Measurements from ENCODE around the gene NIPSNAP2.
"Not testable (repeated sequence)": the region's sequence is repeated elsewhere in the genome, so short reads cannot be mapped to it uniquely, and the experiment has no call there.

Gene NIPSNAP2

DNA sequence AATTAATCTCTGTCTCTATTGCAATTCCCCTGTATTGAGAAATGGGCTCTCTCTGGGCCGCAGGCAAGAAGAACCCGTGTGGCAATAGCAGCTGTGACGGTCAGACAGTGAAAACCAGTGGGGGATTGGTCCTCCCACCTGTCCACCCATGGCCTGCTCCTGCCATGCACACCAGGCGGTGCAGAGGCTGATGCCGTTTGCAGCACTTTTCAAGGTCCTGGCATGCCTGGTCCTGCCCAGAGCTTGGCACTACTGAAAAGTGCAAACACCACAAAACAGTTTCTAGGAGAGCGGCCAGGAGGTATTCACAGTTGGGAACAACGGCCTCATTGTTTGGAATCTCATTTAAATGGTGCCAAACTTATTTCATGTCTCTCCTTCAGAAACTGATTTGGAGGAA lies 45.3 kb downstream of the NIPSNAP2 start:
- Mint-ChIP-seq H3K4me1 (ENCODE audit: low read depth) (no peaks in the 10 kb centered on the region), H3K27me3 (ENCODE audit: low read depth) (no peaks in the 10 kb centered on the region), H3K4me3 (no peak overlapping the region), H3K36me3 (ENCODE audit: low read depth) (no peaks in the 10 kb centered on the region), H3K9me3 (no peaks in the 10 kb centered on the region), H3K27ac (no peak overlapping the region)

DNA sequence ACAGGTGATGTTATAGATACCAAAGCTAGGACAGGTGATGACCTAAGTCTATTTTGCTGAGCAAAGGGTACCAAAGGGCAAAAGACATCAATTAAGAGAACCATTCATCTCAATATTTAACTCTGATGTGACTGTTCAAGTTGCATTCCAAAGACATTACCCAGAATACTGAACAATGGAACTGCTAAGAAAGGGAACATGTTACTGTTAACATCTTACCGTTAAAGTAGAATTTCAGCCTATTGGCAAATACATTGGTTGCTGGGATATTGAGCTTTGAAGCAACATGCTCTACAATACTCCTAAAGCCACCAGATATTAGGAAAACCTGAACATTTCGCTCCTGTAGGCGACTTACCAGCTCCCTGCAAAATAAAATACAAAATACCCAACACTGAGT lies 52.6 kb downstream of the NIPSNAP2 start:
- not testable (repeated sequence) for H3K9me3 Mint-ChIP-seq; H3K27ac Mint-ChIP-seq; H3K4me1 Mint-ChIP-seq (ENCODE audit: low read depth); H3K36me3 Mint-ChIP-seq (ENCODE audit: low read depth); H3K27me3 Mint-ChIP-seq (ENCODE audit: low read depth); H3K4me3 Mint-ChIP-seq

DNA sequence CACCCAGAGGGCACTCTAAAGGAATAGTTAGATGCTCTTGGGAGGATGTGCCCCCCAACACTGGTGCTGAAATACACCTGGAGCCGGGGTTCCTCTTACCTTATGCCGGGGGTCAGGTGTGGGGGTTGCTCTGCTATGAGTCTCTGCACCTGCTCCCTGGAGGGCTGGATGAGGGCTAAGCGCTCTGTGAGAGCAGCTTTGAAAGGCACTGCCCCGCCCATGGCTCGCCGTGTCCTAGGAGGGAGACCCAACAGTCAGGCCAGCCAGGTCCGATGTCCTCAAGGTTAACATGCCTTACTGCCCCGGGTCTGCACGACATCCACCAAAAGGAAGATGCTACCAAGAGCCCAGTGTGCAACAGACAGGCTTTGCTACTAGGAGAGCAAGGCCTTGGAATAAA lies 55.1 kb downstream of the NIPSNAP2 start:
- Mint-ChIP-seq H3K4me1 (ENCODE audit: low read depth) (no peaks in the 10 kb centered on the region), H3K4me3 (no peak overlapping the region), H3K36me3 (ENCODE audit: low read depth) (peaks cover 3% of the 10 kb centered on the region), H3K27me3 (ENCODE audit: low read depth) (no peaks in the 10 kb centered on the region), H3K27ac (no peak overlapping the region), H3K9me3 (no peaks in the 10 kb centered on the region)

DNA sequence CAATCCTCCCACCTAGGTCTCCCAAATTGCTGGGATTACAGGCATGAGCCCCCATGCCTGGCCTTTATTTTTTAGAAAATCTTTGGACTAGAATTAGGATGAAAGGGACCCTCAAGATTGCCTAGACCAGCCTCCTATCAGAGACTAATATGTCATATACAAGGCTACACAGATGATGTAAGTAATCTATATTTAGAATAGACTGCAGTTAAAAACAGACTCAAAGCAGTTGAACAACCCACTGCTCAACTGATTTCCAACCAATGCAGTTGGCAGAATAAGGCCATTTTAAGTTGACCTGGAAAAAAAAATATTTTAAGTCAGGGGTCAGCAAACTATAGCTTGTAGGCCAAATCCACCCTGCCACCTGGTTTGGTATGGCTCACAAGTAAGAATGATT lies 59.1 kb downstream of the NIPSNAP2 start:
- peaks cover 2% of the 10 kb centered on the region for H3K36me3 Mint-ChIP-seq (ENCODE audit: low read depth)
- H3K27ac Mint-ChIP-seq, result no peak overlapping the region

DNA sequence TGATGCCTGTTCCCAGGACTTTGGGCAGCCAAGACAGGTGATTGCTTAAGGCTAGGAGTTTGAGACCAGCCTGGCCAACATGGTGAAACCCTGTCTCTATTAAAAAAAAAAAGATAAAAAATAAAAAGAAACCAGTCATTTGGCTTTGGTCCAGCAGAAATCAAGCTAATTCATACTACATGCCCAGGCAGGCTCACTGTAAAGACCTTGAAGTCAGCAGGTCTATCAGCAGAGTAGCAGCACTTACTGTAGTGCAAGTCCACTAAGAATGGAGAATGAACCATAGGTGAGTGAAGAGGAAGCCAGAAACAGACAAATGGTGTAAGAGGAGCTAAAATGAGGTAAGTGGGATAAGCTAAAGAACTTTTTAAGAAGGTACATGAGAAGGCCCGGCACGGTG lies 62.2 kb downstream of the NIPSNAP2 start:
- Mint-ChIP-seq H3K36me3 (ENCODE audit: low read depth) (peaks cover 1% of the 10 kb centered on the region), H3K4me1 (ENCODE audit: low read depth) (no peaks in the 10 kb centered on the region), H3K27me3 (ENCODE audit: low read depth) (no peaks in the 10 kb centered on the region), H3K9me3 (no peaks in the 10 kb centered on the region), H3K4me3 (no peak overlapping the region), H3K27ac (no peak overlapping the region)

More for the DNA sequence above, 59.1 kb downstream of the NIPSNAP2 start:
- Mint-ChIP-seq H3K9me3 (no peaks in the 10 kb centered on the region), H3K4me3 (no peak overlapping the region), H3K27me3 (ENCODE audit: low read depth) (no peaks in the 10 kb centered on the region), H3K4me1 (ENCODE audit: low read depth) (no peaks in the 10 kb centered on the region)

DNA sequence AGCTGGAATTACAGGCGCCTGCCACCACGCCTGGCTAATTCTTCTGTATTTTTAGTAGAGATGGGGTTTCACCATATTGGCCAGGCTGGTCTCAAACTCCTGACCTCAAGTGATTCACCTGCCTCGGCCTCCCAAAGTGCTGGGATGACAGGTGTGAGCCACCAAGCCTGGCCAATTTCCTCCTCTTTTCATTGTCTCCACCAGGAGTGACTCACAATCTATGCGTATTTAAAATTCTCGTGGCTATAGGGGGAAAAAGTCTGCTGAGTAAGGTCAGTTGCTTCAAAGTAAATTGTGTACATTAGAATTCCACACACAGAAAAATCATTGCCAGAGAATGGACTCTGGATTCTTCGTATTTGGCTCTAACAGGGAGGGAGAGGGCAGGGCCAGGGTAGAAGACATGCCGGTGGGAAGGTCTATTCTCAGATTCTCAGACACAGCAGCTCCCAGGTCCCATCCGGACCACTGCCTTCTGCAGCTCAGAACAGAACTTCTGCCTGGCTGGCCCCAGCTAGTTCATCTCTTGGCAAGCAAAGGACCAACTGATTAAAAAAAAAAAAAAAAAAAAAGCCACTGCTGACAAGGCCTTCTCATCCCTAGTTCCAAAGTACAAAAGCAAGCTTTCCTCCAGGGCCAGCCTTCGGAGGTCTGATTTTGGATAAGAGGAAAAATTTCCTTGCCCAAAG lies 64.7 kb downstream of the NIPSNAP2 start:
- H3K36me3 Mint-ChIP-seq (ENCODE audit: low read depth), result peaks cover 1% of the 10 kb centered on the region
- no peaks in the 10 kb centered on the region for H3K9me3 Mint-ChIP-seq
- no peak overlapping the region for H3K4me3 Mint-ChIP-seq
- peaks cover 9% of the 10 kb centered on the region for H3K4me1 Mint-ChIP-seq (ENCODE audit: low read depth)
- no peak overlapping the region for H3K27ac Mint-ChIP-seq
- no peaks in the 10 kb centered on the region for H3K27me3 Mint-ChIP-seq (ENCODE audit: low read depth)

DNA sequence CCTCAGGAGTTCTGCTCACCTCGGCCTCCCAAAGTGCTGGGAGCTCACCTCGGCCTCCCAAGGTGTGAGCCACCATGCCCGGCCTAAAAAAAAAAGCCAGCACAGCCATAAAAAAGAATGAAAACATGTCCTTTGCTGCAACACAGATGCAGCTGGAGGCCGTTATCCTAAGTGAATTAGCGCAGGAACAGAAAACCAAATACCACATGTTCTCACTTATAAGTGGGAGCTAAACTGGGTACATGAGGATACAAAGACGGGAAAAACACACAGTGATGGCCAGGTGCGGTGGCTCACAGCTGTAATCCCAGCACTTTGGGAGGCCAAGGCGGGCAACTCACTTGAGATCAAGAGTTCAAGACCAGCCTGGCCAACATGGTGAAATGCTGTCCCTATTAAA lies 66.0 kb downstream of the NIPSNAP2 start:
- no peak overlapping the region for H3K27ac Mint-ChIP-seq

DNA sequence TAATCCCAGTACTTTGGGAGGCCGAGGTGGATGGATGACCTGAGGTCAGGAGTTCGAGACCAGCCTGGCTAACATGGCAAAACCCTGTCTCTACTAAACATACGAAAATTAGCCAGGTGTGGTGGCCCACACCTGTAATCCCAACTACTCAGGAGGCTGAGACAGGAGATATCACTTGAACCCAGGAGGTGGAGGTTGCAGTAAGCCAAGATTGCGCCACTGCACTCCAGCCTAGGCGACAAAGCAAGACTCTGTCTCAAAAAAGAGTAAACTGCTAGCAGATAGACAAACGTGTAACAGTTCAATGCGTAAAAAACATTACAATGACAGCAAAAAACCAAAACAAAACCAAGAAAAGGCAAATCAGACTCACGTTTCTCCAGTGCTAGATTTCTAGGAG lies 67.2 kb downstream of the NIPSNAP2 start:
- not testable (repeated sequence) for H3K9me3 Mint-ChIP-seq; H3K4me1 Mint-ChIP-seq (ENCODE audit: low read depth)
- peak overlapping the region; percentile 25 for H3K4me3 Mint-ChIP-seq

More for the DNA sequence above, 66.0 kb downstream of the NIPSNAP2 start:
- Mint-ChIP-seq H3K27me3 (ENCODE audit: low read depth) (no peaks in the 10 kb centered on the region), H3K4me3 (no peak overlapping the region), H3K4me1 (ENCODE audit: low read depth) (peaks cover 9% of the 10 kb centered on the region), H3K9me3 (no peaks in the 10 kb centered on the region), H3K36me3 (ENCODE audit: low read depth) (peaks cover 1% of the 10 kb centered on the region)

DNA sequence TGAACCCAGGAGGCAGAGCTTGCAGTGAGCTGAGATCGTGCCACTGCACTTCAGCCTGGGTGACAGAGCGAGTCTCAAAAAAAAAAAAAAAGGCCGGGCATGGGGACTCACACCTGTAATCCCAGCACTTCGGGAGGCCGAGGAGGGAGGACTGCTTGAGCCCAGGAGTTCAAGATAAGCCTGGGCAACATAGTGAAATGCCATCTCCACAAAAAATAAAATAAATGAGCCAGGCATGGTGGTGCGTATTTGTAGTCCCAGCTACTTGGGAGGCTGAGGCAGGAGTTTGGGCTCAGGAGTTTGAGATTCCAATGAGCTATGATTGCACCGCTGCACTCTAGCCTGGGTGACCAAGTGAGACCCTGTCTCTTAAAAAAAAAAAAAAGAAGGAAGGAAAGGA lies 68.2 kb downstream of the NIPSNAP2 start:
- not testable (repeated sequence) for H3K27me3 Mint-ChIP-seq (ENCODE audit: low read depth); H3K27ac Mint-ChIP-seq; H3K4me1 Mint-ChIP-seq (ENCODE audit: low read depth); H3K36me3 Mint-ChIP-seq (ENCODE audit: low read depth); H3K9me3 Mint-ChIP-seq
- peak overlapping the region; percentile 48 for H3K4me3 Mint-ChIP-seq

More for the DNA sequence above, 67.2 kb downstream of the NIPSNAP2 start:
- H3K36me3 Mint-ChIP-seq (ENCODE audit: low read depth); H3K27me3 Mint-ChIP-seq (ENCODE audit: low read depth): not testable (repeated sequence)
- H3K27ac Mint-ChIP-seq, result peak overlapping the region; percentile 35

DNA sequence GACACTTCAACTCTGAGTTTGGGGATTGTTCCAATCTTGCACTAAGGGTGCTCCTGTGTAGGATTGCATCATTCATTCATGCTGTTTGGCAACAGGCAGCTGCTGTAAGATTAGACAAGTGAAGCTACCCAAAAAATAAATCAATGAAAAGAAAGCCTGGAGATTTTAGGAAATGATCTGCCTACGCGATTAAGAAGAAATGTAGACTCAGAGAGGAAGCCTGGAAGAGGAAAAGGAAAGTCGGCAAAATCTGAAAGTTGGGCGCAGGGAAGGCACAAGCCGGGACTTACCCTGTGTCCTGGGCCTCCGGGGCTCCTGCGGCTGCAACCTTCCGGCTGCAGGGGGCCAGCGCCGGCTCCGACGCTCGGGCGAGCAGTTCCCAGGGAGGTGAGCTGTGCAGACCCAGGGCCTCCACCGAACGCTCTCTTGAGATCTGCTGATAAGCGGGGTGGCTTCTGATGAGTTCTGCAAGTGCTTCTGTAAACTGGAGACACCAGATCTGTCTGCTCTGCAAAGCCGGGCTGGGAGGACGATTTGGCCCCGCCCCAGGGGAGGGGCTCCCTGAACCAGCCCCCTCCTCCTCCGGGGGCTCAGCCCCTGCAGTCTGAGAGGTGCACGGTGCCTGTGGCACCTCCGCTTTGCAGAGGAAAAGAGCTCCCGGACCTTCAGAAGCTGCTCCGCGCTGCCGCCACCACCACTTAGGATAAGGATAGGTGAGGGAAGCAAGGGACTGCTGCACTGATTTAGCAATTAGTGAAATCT lies 69.5 kb downstream of the NIPSNAP2 start:
- H3K27me3 Mint-ChIP-seq (ENCODE audit: low read depth), result no peaks in the 10 kb centered on the region
- peaks cover 1% of the 10 kb centered on the region for H3K36me3 Mint-ChIP-seq (ENCODE audit: low read depth)
- H3K4me3 Mint-ChIP-seq, result peak overlapping the region; percentile 87
- no peaks in the 10 kb centered on the region for H3K9me3 Mint-ChIP-seq
- peak overlapping the region; percentile 57 for H3K27ac Mint-ChIP-seq
- peaks cover 9% of the 10 kb centered on the region for H3K4me1 Mint-ChIP-seq (ENCODE audit: low read depth)

DNA sequence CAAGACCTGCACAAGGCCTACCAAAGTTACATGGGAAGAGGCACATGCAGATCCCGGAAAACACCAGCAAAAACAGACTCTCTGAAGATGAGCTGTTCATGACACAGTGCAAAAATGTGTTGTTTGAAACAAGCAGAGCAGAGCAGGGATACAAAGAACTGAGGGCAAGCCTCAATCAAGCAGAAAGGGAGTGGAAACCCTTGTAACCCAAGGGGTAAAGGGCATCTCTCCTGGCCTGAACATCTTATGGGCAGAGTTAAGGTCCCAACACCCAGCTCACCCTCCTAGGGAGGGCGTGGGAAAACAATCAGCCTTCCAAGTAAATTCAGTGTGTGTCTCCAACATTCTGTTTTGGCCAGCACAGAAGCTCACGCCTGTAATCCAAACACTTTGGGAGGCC lies 76.3 kb downstream of the NIPSNAP2 start:
- no peak overlapping the region for H3K4me3 Mint-ChIP-seq
- H3K36me3 Mint-ChIP-seq (ENCODE audit: low read depth), result no peaks in the 10 kb centered on the region
- no peak overlapping the region for H3K27ac Mint-ChIP-seq
- H3K27me3 Mint-ChIP-seq (ENCODE audit: low read depth), result no peaks in the 10 kb centered on the region
- H3K4me1 Mint-ChIP-seq (ENCODE audit: low read depth), result no peaks in the 10 kb centered on the region
- no peaks in the 10 kb centered on the region for H3K9me3 Mint-ChIP-seq

DNA sequence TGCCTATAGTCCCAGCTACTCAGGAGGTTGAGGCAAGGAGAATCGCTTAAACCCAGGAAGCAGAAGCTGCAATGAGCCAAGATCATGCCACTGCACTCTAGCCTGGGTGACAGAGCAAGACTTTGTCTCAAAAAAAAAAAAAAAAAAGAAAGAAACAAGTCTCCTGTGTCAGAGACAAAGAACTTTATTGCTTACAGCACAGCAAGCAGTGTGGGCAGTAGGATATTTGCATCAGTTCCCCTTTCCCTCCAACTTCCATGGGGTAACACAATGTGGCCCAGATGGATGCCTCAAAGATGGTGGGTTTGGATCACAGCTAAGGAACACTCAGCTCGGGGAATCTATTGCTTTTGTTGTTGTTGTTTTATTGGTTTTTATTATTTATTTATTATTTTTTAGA lies 81.4 kb downstream of the NIPSNAP2 start:
- H3K27me3 Mint-ChIP-seq (ENCODE audit: low read depth); H3K4me1 Mint-ChIP-seq (ENCODE audit: low read depth); H3K9me3 Mint-ChIP-seq; H3K4me3 Mint-ChIP-seq; H3K36me3 Mint-ChIP-seq (ENCODE audit: low read depth); H3K27ac Mint-ChIP-seq: not testable (repeated sequence)

DNA sequence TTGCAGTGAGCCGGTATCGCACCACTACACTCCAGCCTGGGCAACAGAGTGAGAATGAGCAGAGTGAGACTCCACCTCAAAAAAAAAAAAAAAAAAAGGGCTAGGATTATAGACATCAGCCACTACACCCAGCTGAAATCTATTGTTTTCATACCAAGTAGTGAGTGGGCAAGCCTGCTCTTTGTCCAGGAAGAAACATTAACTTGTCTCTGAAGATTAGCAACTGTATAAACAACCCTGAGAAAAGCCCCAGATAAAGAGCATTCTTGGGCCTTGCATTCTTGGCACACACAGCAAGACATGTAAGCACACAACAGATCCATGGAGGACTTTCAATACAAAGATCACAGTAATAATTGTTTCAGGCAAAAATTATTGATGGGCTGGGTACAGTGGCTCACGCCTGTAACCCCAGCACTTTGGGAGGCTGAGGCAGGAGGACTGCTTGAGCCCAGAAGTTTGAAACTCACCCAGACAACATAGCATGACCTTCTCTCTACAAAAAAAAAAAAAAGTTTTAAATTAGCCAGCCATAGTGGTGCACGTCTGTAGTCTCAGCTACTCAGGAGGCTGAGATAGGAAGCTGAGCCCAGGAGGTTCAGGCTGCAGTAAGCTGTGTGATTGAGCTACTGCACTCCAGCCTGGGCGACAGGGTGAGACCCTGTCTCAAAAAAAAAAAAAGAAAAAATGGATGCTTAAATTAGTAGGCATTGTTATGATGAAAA lies 82.5 kb downstream of the NIPSNAP2 start:
- peaks cover 2% of the 10 kb centered on the region for H3K36me3 Mint-ChIP-seq (ENCODE audit: low read depth)
- no peaks in the 10 kb centered on the region for H3K27me3 Mint-ChIP-seq (ENCODE audit: low read depth)
- H3K27ac Mint-ChIP-seq, result no peak overlapping the region
- H3K4me3 Mint-ChIP-seq, result no peak overlapping the region
- no peaks in the 10 kb centered on the region for H3K9me3 Mint-ChIP-seq
- H3K4me1 Mint-ChIP-seq (ENCODE audit: low read depth), result peaks cover 7% of the 10 kb centered on the region

DNA sequence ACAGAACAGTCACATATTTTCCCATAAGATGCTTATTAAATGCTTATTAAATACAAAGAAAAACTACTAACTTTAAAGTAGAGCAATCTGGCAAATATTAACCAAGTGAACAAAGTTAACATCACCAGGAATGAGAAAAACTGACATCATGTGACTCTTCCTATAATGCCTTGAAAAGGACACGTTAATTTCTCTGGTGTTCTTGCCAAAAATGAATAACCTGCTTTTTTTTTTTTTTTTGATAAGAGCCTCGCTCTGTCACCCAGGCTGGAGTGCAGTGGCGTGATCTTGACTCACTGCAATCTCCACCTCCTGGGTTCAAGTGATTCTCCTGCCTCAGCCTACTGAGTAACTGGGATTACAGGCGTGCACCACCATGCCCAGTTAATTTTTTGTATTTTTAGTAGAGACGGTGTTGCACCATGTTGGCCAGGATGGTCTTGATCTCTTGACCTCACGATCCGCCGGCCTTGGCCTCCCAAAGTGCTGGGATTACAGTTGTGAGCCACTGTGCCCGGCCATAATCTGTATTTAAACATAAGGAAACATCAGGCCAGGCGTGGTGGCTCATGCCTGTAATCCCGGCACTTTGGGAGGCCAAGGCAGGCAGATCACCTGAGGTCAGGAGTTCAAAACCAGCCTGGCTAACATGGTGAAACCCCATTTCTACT lies 83.2 kb downstream of the NIPSNAP2 start:
- not testable (repeated sequence) for H3K27ac Mint-ChIP-seq; H3K36me3 Mint-ChIP-seq (ENCODE audit: low read depth); H3K9me3 Mint-ChIP-seq; H3K27me3 Mint-ChIP-seq (ENCODE audit: low read depth); H3K4me3 Mint-ChIP-seq
- peaks cover 10% of the 10 kb centered on the region for H3K4me1 Mint-ChIP-seq (ENCODE audit: low read depth)
